Left lung (tissue), 10 donors: ENCODE results near the gene STAT5B. TPM values are rescaled to one million over a fixed set of nuclear protein-coding genes. Genes with fewer than 3 reads are reported as not detected.
"Not testable (repeated sequence)": the region's sequence is repeated elsewhere in the genome, so short reads cannot be mapped to it uniquely, and the experiment has no call there.

Experiments used
- ATAC-seq: fragments of 200-7000 bp; cut with Tn5 transposase; one replicate; pipeline ENCODE4 v1.9.1; 2020; ENCODE audit warnings: moderate library complexity
- DNase-seq, 4 donors: peaks; one replicate each; pipeline ENCODE4 v3.0.0-alpha.2; 2013 to 2020
- H3K27ac ChIP-seq, 2 donors: fragments of 200-600 bp; sonication (generic) in 1 of 2; one replicate each; pipeline versions ENCODE4 v1.5.0 to v1.8.0; 2020 to 2021
- H3K27me3 ChIP-seq, 2 donors: fragments of 200-600 bp; sonication (generic) in 1 of 2; one replicate each; pipeline versions ENCODE4 v1.5.0 to v1.8.0; 2020 to 2021
- H3K36me3 ChIP-seq, 2 donors: fragments of 200-600 bp; sonication (generic) in 1 of 2; one replicate each; pipeline versions ENCODE4 v1.5.0 to v1.8.0; 2020 to 2021
- H3K4me1 ChIP-seq, 2 donors: fragments of 200-600 bp; one replicate each; pipeline ENCODE4 v1.8.0; 2021
- H3K4me3 ChIP-seq, 2 donors: fragments of 200-600 bp; sonication (generic) in 1 of 2; one replicate each; pipeline versions ENCODE4 v1.5.0 to v1.8.0; 2020 to 2021; ENCODE audit warnings: mild to moderate bottlenecking in 1 of 2
- H3K9me3 ChIP-seq, 2 donors: fragments of 200-600 bp; sonication (generic) in 1 of 2; one replicate each; pipeline versions ENCODE4 v1.5.0 to v1.8.0; 2020 to 2021
- CTCF ChIP-seq, 2 donors: fragments of 200-600 bp; sonication (generic) in 1 of 2; IDR thresholded peaks; one replicate each; pipeline versions ENCODE4 v1.5.0 to v1.8.0; 2021; ENCODE audit warnings: antibody characterized with exemption in 2 of 2
- intact Hi-C, 2 donors: fragments of 100-400 bp; cut with DNase I; formaldehyde crosslinking; loops; one replicate each; pipeline versions ENCODE4 v1.11.2 to v1.14.2; 2022
- polyA plus RNA-seq, 6 donors: library from polyadenylated mRNA; unstranded; fragments of 120-200 nt; gene quantifications; one replicate each; pipeline ENCODE4 v1.2.1, GENCODE V29; 2013; ENCODE audit not compliant: insufficient read length in 6 of 6
- total RNA-seq, 2 donors: library from RNA; stranded (reverse); fragmentation: NEBNext Ultra II Directional; extraction: Animal tissue kit (Norgen Biotek cat#: 25700); gene quantifications; one replicate each; pipeline ENCODE4 v1.2.1, GENCODE V29; 2021
- donor health status: DM: no; HTN: yes; CAD: no.
- donor health status: DM: no; HTN: no; CAD: no.

STAT5B gene
- total and polyA plus RNA-seq, 8 donors, result 41.5 to 70.9 (median 57.4) TPM

- DNase-seq, result no peak
- Histone ChIP-seq H3K9me3 (no peaks in the 10 kb centered on the region), H3K4me1 (peaks cover 0 to 44% of the 10 kb centered on the region in 2 donors), H3K27ac (peak overlapping the region in 1 of 2 donors; percentile 7), H3K27me3 (no peaks in the 10 kb centered on the region), H3K4me3 (no peak overlapping the region), H3K36me3 (peaks cover 0 to 100% of the 10 kb centered on the region in 2 donors)
- ATAC-seq, result no peak
- intact Hi-C loops, result loop anchor here (5.0 to 10.0 kb wide), 3 partner anchors 83 to 206 kb away; no protein-coding TSS in a partner anchor
- TF ChIP-seq CTCF (IDR thresholded peaks at IDR 0.05), result no peak
Measured at GRCh38 chr17:42321555-42321954, 45.4 kb upstream of the STAT5B start.

GRCh38 chr17:42317967-42318366 lies 41.8 kb upstream of the STAT5B start:
- ATAC-seq, DNase-seq, H3K4me3 ChIP-seq, intact Hi-C loops, H3K9me3 ChIP-seq, H3K27me3 ChIP-seq: not testable (repeated sequence)
- Histone ChIP-seq H3K27ac (peak overlapping the region in 1 of 2 donors; percentile 63), H3K36me3 (peaks cover 0 to 100% of the 10 kb centered on the region in 2 donors), H3K4me1 (peaks cover 0 to 67% of the 10 kb centered on the region in 2 donors)

- H3K36me3 ChIP-seq, result peaks cover 0 to 100% of the 10 kb centered on the region in 2 donors
- no peak for TF ChIP-seq CTCF (IDR thresholded peaks at IDR 0.05)
- no peak for ATAC-seq
- H3K27ac ChIP-seq, result no peak overlapping the region
- H3K27me3 ChIP-seq, result no peaks in the 10 kb centered on the region
- intact Hi-C loops, result no loop called here
- H3K9me3 ChIP-seq, result no peaks in the 10 kb centered on the region
- H3K4me1 ChIP-seq, result peaks cover 5 to 67% of the 10 kb centered on the region in 2 donors
- no peak for DNase-seq
- no peak overlapping the region for H3K4me3 ChIP-seq
Measured at GRCh38 chr17:42317266-42317845, 41.2 kb upstream of the STAT5B start.

- no peak for DNase-seq
- H3K27ac ChIP-seq, result no peak overlapping the region
- intact Hi-C loops, result no loop called here
- no peak for ATAC-seq
- no peak overlapping the region for H3K4me3 ChIP-seq
- H3K4me1 ChIP-seq, result peaks cover 10 to 73% of the 10 kb centered on the region in 2 donors
- H3K9me3 ChIP-seq, result no peaks in the 10 kb centered on the region
- no peak for TF ChIP-seq CTCF (IDR thresholded peaks at IDR 0.05)
- H3K36me3 ChIP-seq, result peaks cover 0 to 98% of the 10 kb centered on the region in 2 donors
- no peaks in the 10 kb centered on the region for H3K27me3 ChIP-seq
Measured at GRCh38 chr17:42316755-42317154, 40.6 kb upstream of the STAT5B start.

GRCh38 chr17:42315402-42316156 lies 39.4 kb upstream of the STAT5B start:
- Histone ChIP-seq H3K4me1 (peaks cover 19 to 73% of the 10 kb centered on the region in 2 donors), H3K27me3 (no peaks in the 10 kb centered on the region), H3K4me3 (no peak overlapping the region), H3K9me3 (no peaks in the 10 kb centered on the region), H3K36me3 (peaks cover 0 to 94% of the 10 kb centered on the region in 2 donors), H3K27ac (peak overlapping the region in 1 of 2 donors; percentile 61)
- intact Hi-C loops, result no loop called here
- no peak for DNase-seq
- no peak for ATAC-seq
- no peak for TF ChIP-seq CTCF (IDR thresholded peaks at IDR 0.05)
